NCI-H526 treated with DMSO at 0.1 percent for 48 hours (cell line): ENCODE results near the gene PDPR.
"Not testable (repeated sequence)": the region's sequence is repeated elsewhere in the genome, so short reads cannot be mapped to it uniquely, and the experiment has no call there.

Experiments used
- DNase-seq: peaks from one replicate; lab custom pipeline; 2025; lab: John Stamatoyannopoulos, UW

Gene PDPR

DNA sequence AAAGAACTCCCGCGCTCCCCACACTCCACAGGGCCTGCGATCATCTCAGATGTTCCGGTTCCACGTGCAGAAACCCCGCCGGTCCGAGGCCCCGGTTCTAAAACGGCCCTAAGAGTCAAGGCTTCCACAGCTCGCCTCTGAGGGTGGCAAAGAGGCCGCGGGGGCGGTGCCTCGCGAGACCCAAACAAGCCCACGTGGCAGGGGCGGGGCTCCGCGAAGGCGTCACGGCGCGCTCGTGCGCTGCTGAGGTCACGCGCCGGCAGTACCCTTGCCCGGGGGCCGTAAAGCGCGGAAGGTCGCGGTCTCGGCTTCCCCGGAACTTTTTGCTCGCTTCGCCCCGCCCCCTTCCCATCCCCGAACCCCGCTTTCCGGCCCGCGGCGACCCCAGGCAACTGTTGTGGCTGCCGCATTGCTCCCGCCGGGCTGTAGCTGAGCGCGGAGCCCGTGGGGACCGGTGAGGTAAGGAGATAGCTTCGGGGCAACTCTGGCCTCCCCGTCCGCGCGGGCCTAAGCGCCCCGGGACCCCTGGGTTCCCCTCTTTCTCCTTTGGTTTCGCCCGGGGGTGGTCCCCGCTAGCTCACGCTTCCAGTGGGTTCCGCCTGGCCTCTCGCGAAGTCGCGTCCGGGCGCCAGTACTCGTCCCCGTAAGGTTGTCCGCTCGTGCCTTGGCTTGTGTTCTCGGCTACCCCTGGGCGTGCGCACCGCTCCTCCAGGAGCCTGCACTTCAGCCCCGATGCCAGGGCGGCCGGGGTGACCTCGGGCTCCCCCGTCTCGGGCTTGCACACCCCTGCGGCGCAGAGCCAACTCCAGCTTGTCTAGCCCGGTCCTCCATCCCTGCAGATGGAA is at the start of gene PDPR:
TSS of gene PDPR (plus strand) at position 351 of the 845 bp plus-strand sequence. CDS start 6,161 bp downstream, outside the sequence.
- peak; percentile 36 for DNase-seq

DNA sequence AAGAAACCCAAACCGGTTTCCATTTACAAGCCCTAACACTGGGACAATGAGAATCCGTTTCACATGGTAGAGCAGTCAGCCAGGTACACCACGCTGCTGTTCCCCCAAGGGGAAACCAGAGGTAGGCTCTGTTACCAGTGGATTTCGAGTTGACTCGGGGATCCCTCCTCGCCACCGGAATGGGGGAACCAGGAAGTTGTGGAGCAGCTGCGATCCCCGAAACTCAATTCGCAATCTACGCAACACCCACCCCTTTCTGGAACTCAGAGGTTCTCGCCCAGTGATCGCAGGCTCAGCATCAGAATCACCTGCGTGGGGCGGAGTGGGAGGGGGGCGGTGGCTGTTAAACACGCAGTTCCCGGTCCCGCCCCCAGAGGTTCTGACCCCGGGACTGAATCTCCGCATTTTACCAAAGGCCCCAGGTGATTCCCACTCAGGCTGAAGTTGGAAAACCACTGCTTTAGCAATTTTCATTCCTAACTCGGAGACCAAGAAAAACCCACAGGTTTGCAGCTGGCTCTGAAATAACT is 49.2 kb upstream of the PDPR start:
- not testable (repeated sequence) for DNase-seq

DNA sequence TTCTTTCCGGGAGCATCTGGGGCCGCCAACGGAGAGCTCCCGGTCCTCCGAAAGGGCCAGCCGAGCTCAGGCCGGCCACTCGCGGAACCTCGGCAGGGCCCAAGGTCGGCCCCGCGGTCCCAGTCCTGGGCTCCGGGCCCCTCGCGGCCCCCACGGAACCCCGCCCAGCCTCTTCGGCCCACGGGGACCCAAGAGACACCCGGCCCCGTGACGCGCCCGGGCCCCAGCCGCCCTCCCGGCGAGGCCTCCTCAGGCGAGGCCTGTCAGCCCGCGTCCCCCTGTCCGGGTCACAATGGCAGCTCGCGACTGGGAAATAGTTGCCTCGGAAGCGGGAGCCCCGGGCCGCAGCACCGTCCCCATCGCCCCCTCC is 48.8 kb upstream of the PDPR start:
- not testable (repeated sequence) for DNase-seq

DNA sequence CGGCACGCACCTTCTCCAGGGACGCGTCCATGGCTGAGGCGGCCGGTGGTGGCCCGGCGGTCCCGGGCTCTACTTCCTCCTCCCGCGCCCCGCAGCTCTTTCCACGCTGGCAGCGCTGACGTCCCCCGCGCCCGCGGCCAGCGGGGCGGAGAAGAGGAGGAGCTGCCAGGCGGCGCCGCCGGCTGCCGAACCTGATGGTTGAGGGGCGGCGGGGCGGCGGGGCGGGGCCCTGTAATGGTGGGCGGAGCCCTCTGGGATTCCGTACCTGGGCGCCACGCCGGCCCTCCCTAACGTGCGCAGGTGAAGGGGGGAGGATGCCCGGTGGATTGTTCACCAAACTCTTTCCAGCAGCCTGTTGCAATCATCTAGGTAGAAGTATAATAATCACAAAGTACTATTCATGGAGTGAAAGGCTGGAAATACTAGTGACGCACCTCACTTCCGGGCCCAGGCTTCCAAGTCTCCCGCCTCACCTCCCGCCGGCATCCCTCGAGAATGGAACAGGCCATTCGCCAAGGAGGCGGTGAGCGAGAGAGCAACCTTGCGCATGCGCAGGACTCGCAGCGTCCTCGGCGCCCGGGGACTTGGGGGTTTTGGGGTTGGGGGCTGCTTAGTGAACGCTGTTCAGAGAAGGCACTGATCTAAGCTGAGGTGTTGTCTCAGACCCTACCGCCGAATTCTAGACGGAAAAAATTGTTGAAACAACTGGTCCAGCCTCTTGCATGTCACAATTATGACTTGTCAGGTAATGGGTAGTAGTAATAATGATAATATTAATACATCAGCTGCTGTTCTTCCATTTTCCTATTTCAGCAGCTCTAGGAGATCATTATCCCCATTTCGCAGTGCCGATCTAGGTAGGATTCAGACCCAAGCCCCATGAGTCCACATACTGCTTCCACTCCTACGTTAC is 48.1 kb upstream of the PDPR start:
- DNase-seq: peak; percentile 36

DNA sequence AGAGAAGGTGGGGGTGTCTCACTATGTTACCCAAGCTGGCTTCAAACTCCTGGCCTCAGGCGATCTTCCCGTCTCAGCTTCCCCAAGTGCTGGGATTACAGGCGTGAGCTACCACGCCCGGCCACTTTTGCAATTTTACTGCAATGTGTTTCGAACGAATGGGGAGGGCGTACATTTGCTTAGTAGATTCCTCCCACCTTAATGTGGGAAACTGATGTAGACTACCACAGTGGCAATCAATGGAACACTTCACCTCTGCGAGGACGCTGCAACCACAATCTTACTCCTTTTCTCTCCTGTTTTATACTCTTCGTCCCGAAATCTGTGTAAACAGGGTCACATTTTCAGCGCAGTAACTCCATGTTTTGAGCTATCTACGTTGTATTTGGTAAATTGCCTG is 47.4 kb upstream of the PDPR start:
- not testable (repeated sequence) for DNase-seq

DNA sequence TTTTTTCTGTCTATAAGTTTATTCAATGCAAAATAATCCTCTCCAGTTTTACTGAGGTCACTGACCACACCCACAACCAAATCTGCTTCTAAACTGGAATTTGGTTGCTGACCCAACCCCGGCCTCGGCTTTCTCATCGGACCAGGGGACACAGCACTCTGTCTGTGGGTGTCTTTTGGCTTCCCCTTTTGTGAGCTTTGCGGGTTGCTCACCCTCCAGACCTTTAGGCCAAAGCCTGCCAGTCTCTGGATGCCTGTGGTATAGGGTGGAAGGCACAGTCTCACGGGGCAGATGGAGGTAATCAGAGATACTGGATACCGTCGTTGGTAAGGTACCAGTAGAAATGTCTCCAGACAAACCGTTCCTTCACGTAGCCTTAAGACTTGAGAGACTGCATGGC is 35.1 kb upstream of the PDPR start:
- DNase-seq: not testable (repeated sequence)

DNA sequence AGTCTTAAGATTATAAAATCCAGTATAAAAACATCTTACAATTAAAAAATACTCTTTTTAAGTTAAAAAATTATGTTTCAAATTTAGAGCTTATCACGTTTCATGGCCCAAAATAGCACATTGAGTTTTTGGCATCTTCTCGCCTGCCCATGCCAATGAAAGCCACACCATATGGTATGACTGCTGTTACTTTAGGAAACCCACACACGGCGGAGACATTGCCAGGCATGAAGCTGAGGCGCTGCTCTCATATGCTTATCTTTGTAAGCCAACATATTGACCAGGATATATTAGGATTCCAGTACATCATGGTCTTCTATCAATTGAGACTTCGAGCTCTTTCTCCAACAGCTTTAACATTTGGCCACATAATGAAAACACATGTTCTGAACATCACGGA is 32.9 kb upstream of the PDPR start:
- DNase-seq: not testable (repeated sequence)

DNA sequence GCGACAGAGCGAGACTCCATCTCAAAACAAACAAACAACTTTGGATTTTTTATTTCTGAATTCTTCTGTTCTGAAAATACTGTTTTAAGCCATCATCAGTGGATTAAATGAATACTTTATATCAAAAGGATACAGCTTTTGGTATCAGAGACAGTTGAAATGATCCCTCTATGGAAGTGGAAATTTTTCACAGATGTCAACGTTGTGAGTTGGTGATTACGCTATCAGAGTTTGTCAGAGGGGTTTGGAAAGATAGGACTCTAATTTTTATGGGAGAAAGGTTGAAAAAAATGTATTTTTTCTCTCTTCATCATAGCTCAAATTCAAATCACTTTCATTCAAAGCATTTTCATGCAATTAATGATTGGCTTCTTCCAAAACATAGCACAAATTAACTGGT is 30.2 kb upstream of the PDPR start:
- not testable (repeated sequence) for DNase-seq

DNA sequence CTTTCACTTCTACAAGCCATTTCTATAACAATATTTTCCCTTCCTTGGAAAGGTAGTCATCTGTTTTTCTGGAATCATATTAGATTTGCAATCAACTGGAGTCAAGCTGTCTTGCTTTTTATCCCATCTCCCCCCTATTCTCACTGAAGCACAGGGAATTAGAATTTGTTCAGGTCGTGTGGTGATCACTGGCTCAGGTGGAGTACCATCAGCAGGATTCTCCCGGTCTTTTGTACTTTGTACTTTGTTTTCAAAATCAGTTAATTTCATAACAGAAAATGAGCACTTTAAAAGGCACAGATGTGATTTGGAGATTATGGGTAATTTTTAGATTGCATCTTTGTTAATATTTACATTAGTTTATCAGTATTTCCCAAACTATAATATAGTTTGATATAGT is 26.0 kb upstream of the PDPR start:
- not testable (repeated sequence) for DNase-seq

DNA sequence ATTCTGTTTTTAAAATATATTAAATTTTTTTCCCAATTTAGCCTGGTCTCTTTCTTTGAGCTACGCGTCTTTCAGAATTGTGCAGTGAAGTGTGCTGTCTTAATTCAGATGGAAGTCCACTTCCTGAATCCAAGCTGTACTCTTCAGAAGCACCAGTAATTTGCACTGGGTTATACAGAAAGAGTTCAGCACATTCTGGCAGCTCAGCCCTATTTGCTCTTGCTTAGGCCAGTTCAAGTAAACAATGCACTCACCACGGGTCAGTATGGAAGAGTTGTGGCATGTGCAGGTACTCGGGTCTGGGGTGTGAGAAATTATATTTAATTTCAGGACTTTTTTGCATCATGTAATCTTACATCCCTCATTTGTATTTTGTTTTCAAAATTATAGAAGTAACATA is 25.3 kb upstream of the PDPR start:
- DNase-seq: not testable (repeated sequence)

DNA sequence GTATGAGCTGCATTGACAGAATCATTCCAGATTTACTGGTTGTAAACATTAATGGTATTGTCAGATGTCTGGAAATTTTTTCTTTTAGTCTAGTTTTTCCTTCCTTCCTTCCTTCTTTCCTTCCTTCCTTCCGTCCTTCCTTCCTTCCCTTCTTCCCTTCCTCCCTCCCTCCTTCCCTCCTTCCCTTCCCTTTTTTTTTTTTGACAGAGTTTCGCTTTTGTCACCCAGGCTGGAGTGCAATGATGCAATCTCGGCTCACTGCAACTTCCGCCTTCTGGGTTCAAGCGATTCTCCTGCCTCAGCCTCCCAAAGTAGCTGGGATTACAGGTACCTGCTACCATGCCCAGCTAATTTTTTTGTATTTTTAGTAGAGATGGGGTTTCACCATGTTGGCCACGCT is 24.8 kb upstream of the PDPR start:
- not testable (repeated sequence) for DNase-seq

DNA sequence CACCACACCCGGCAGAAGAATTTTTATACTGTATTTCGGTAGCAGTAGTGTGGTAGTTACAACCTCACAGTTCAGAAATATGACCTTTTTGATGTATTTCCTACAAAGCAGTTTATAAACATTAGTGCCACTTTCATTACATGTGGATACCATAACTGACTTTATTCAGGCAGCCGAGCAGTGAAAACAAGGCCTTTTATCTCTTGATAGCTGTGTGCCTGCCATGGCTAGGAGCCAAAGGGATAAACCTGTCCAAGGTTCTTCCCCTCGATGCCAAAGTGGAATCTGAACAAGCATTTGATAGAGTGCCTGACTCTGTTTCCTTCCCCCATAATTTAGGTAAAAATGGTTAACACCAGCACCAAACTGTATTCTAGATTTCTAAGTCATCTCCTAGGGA is 23.0 kb upstream of the PDPR start:
- DNase-seq: not testable (repeated sequence)

DNA sequence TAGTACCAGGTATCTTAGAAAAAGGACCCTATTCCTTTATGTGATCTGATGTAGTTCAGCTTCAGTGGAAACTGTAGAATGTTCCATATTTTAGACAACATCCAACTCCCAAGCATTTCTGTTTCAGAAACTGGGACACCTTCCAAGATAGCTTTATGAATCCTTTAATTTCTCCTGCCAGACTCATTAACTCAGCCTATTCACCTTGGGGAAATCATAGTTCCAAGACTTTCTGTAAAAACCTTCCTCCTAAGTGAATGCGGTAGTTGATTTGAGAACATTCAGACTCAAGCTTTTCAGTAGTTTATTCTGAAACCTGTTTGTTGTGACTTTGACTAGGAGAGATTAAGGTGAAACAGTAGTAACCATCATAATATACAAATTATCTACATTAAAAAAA is 20.0 kb upstream of the PDPR start:
- DNase-seq: not testable (repeated sequence)

DNA sequence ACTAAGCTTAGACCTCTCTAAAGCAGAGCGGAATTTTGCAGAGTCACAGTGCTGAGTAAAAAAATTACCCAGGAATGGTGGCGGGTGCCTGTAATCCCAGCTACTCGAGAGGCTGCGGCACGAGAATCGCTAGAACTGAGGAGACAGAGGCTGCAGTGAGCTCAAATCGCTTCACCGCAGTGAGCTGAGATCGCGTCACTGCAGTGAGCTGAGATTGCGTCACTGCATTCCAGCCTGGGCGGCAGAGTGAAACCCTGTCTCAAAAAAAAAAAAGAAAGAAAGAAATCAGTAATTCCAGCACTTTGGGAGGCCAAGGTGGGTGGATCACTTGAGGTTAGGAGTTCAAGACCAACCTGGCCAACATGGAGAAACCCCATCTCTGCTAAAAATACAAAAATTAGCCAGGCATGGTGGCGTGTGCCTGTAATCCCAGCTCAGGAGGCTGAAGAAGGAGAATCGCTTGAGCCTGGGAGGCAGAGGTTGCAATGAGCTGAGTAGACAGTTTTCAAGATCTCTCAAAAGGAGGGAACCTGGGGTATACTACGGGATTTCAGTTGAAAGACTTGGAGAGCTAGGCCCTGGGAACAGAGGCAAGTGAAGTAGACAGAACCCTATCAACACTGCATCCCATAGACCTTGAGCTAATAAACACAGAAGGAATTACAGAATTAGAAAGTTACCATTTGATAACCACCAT is 4.4 kb upstream of the PDPR start:
- not testable (repeated sequence) for DNase-seq

DNA sequence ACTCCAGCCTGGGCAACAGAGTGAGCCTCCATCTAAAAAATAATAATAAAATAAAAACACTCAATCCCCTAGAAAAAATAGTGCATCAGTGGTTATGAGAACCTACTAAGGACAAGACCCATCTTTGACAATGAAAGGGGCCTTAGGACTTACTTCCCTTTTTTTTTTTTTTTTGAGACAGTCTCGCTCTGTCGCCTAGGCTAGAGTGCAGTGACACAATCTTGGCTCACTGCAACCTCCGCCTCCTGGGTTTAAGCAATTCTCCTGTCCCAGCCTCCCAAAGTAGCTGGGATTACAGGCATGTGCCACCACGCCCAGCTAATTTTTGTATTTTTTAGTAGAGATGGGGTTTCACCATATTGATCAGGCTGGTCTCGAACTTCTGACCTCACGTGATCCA is 2.0 kb upstream of the PDPR start:
- not testable (repeated sequence) for DNase-seq

DNA sequence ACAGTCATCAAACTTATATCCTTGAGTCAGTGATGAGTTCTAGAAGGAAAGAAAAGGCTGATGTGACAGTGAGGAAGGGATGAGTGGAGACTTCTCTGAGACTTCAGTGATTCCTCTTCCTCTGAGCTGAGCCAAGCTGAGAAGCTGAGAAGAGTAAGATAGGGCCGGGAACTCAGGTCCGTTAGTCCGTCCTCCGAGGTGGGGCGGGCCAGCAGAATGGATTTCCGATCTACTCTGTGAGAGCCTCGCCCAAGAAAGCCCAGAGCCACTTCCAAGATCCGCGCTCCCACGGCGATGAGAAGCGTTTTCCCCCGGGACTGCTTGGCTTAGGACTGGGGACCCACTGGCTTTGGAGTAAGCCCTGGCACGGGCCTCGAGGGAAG is 542 bp upstream of the PDPR start:
- not testable (repeated sequence) for DNase-seq

DNA sequence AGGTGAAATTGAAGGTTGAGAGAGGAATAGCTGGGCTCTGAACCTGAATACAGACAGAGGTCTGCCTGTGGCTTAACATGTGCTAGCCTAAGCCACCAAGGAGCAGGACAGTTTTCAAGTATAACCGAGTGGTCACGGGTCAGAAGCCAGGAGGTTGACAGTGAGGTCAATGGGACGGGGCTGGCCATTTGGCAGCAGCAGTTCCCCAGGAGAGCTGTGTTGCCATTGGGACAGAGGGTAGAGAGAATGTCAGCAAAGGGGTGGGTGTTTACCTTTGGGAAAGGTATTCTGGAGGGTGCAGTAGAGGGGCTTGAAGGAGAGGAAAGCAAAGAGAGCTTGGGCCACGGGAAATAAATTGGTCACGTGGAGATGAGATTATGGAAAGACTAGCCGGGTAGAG is 4.2 kb downstream of the PDPR start:
- DNase-seq: not testable (repeated sequence)

DNA sequence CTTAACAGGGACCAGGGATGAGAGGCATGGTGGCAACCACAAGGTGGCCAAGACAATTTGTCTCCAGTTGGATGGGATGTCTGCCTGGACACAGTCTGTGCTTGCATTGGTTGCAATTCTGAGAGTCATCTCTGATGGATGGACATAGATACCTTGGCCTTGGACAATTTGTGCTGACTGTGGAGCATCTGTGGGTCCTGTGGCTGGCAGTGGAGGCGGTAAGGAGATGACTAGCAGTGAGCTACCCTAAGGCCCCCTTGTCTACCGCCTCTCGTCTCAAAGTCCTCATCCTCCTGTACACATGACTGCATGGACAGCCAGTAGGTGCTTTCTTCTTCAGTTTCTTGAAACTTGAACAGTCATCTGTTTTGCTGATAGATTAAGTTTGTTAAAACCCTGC is 4.6 kb downstream of the PDPR start:
- not testable (repeated sequence) for DNase-seq

DNA sequence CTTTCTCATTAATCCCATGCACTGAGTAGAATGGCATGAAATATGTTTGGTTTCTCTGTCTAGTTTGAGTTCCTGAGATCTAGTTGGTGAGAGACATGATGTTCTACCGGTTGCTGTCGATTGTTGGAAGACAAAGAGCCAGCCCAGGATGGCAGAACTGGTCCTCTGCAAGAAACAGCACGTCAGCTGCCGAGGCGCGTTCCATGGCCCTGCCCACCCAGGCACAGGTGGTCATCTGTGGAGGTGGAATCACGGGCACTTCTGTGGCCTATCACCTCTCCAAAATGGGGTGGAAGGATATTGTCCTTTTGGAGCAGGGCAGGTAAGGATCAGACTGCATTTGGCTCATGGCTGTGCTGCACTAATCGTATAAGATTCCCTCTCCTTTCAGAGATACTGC is 6.3 kb downstream of the PDPR start:
- DNase-seq: not testable (repeated sequence)

DNA sequence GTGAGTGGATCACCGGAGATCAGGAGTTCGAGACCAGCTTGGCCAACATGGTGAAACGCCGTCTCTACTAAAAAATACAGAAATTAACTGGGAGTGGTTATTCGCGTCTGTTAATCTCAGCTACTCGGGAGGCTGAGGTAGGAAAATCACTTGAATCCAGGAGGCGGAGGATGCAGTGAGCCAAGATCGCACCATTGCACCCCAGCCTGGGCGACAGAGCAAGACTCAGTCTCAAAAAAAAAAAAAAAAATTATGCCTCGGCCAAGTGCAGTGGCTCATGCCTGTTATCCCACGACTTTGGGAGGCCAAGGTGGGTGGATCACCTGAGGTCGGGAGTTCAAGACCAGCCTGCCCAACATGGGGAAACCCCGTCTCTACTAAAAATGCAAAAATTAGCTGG is 9.7 kb downstream of the PDPR start:
- DNase-seq: not testable (repeated sequence)

DNA sequence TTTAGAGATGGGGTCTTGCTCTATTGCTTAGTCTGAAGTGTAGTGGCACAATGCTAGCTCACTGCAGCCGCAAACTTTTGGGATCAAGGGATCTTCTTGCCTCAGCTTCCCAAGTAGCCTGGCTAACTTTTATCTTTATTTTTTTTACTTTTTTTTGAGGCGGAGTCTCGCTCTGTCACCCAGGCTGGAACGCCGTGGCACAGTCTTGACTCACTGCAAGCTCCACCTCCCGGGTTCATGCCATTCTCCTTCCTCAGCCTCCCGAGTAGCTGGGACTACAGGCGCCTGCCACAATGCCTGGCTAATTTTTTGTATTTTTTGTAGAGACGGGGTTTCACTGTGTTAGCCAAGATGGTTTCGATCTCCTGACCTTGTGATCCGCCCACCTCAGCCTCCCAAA is 12.1 kb downstream of the PDPR start:
- not testable (repeated sequence) for DNase-seq

DNA sequence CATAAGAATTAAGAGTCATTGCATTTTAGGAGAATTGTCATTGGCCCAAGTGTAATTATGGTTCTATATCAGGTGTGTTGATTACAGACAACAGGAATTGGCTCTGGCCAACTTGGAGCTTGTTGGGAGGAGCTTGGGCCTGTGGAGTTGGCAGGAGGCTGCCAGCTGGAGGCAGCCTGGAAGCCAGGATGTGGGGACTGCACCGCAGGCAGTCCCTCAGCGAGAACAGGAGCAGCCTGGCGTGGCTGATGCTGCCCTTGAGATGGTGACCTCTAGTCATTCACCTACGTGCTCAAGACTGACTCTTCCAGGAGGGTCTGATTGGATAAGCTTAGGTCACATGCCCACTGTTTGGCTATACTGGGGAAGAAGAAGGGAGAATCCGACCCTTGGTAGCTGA is 13.6 kb downstream of the PDPR start:
- DNase-seq: not testable (repeated sequence)
